Pancreas (tissue), 10 donors: ENCODE measurements around the gene TUBGCP3. TPM values are rescaled to one million over a fixed set of nuclear protein-coding genes. Genes with fewer than 3 reads are reported as not detected.

Experiments
- ATAC-seq, 4 donors: fragments of 200-7000 bp; cut with Tn5 transposase; one replicate each; pipeline versions ENCODE4 v1.8.0 to v1.9.1; 2020; ENCODE audit warnings: mild to moderate bottlenecking in 4 of 4, moderate library complexity in 4 of 4
- DNase-seq, 6 donors: peaks; one replicate each; pipeline ENCODE4 v3.0.0-alpha.2; 2020
- FAIRE-seq: peaks from 2 replicates; lab custom pipeline; 2012; peaks lifted over from hg19 to GRCh38; lab: Jason Lieb, UNC
- H3K27ac ChIP-seq, 4 donors: fragments of 200-600 bp; sonication (generic); 1 replicate in 3 of 4; 2 replicates in 1 of 4; pipeline versions ENCODE4 v1.5.0 to v1.8.0; 2020
- H3K27me3 ChIP-seq, 4 donors: fragments of 200-600 bp; one replicate each; pipeline ENCODE4 v1.8.0; 2021
- H3K36me3 ChIP-seq, 3 donors: fragments of 200-600 bp; sonication (generic) in 1 of 3; one replicate each; pipeline versions ENCODE4 v1.5.0 to v1.8.0; 2020 to 2021
- H3K4me1 ChIP-seq, 3 donors: fragments of 200-600 bp; one replicate each; pipeline ENCODE4 v1.8.0; 2021
- H3K4me3 ChIP-seq, 4 donors: fragments of 200-600 bp; sonication (generic) in 2 of 4; one replicate each; pipeline versions ENCODE4 v1.5.0 to v1.8.0; 2020 to 2021
- H3K9me3 ChIP-seq, 4 donors: fragments of 200-600 bp; one replicate each; pipeline ENCODE4 v1.8.0; 2021
- WGBS, 2 donors: extraction: QIAGEN DNeasy Blood & Tissue Kit; methylation state at CpG; one replicate each; pipeline ENCODE4 v1.1.7; 2013; 5-methylcytosine and 5-hydroxymethylcytosine counted together
- intact Hi-C, 3 donors: fragments of 100-400 bp; cut with DNase I; formaldehyde crosslinking; loops; one replicate each; pipeline versions ENCODE4 v1.11.1 to v1.14.2; 2022
- polyA plus RNA-seq, 2 donors: library from polyadenylated mRNA; stranded (reverse); fragments of 200-250 nt; gene quantifications; one replicate each; pipeline ENCODE4 v1.2.3, GENCODE V29; 2013
- total RNA-seq, 6 donors: library from RNA; stranded (reverse); fragmentation: NEBNext Ultra II Directional in 4 of 6; extraction: Animal tissue kit (Norgen Biotek cat#: 25700) in 4 of 6; gene quantifications; one replicate each; pipeline versions ENCODE4 v1.2.1 to v1.2.4, GENCODE V29; 2021 to 2023
- TF ChIP-seq, protein P1 (sequence below), 4 donors: fragments of 200-600 bp; sonication (generic) in 3 of 4; IDR thresholded peaks; one replicate each; pipeline versions ENCODE4 v1.5.0 to v1.8.0; 2021; ENCODE audit warnings: antibody characterized with exemption in 4 of 4
- donor health status: healthy with polysubstance abuse.
- donor health status: DM: no; HTN: no; CAD: no; lungs with moderate emphysema.
- donor health status: DM: no; HTN: no; CAD: no.
- donor health status: control.
- donor health status: control.
- donor health status: Bipolar disorder and iron deficiency.
- donor health status: DM: yes; HTN: yes; CAD: no.
- donor health status: DM: no; HTN: no; CAD: no.
- donor health status: DM: no; HTN: no; CAD: no.
- donor health status: DM: yes; HTN: yes; CAD: no.

Gene TUBGCP3
- total and polyA plus RNA-seq, 8 donors = 6.3 to 20.2 (median 12.6) TPM

DNA sequence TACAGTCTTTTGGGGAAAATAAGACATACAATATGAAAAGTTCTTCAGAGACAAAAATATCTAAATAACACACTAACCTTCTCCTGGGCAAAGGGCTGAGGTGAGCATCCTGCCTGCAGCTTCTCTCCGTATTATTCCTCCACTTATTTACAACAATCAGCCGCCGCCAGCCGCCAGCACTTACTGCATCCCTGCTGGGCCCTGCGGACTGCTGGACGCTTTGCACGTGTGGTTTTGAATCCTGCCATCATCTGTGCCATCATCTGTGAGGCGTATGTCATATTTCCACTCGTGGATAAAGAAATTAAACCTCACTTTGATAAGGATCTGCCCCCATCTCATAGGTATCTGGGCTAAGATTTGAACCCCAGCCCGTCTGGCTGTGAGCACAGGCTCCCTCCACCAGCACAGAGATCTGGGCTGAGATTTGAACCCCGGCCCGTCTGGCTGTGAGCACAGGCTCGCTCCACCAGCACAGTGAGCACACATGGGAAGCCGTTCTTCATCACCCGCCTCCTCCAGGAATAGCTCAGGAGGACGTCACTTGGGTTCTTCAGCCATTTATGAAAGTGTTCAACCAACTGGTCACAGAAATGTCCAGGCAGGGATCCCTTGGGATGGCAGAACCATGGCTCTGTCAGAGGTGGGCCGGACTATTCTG, 35.2 kb upstream of the TUBGCP3 start:
- Histone ChIP-seq H3K27me3 (no peaks in the 10 kb centered on the region), H3K36me3 (no peaks in the 10 kb centered on the region), H3K4me3 (no peak overlapping the region), H3K4me1 (no peaks in the 10 kb centered on the region), H3K27ac (no peak overlapping the region), H3K9me3 (no peaks in the 10 kb centered on the region)
- intact Hi-C loops = no loop called here
- DNase-seq (no peak), FAIRE-seq (no peak), ATAC-seq (no peak)
- TF ChIP-seq, protein P1, sequence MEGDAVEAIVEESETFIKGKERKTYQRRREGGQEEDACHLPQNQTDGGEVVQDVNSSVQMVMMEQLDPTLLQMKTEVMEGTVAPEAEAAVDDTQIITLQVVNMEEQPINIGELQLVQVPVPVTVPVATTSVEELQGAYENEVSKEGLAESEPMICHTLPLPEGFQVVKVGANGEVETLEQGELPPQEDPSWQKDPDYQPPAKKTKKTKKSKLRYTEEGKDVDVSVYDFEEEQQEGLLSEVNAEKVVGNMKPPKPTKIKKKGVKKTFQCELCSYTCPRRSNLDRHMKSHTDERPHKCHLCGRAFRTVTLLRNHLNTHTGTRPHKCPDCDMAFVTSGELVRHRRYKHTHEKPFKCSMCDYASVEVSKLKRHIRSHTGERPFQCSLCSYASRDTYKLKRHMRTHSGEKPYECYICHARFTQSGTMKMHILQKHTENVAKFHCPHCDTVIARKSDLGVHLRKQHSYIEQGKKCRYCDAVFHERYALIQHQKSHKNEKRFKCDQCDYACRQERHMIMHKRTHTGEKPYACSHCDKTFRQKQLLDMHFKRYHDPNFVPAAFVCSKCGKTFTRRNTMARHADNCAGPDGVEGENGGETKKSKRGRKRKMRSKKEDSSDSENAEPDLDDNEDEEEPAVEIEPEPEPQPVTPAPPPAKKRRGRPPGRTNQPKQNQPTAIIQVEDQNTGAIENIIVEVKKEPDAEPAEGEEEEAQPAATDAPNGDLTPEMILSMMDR (IDR thresholded peaks at IDR 0.05) = no peak
- WGBS, 2 donors = 69 to 84% methylated on average over 17 of the region's 17 CpGs

DNA sequence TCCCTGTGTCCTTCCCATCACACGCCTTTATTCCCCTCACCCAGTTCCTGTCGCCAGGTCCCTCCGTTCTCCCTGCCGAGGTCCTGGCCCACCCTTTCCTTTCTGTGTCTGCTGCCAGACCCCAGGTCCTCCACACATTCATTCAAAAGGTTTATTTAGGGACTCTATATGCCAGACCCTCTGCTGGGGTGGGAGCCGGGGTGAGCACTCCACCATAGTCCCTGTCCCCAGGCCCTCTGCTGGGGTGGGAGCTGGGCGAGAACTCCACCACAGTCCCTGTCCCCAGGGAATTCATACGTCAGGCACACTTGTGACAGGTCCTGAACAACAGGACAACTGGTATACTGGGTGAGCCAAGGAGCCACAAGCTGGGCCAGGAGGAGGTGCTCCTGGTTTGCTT, 34.4 kb upstream of the TUBGCP3 start:
- H3K4me1 ChIP-seq = no peaks in the 10 kb centered on the region
- no peaks in the 10 kb centered on the region for H3K27me3 ChIP-seq
- DNase-seq = no peak
- H3K36me3 ChIP-seq = no peaks in the 10 kb centered on the region
- H3K4me3 ChIP-seq = no peak overlapping the region
- H3K27ac ChIP-seq = no peak overlapping the region
- WGBS, 2 donors = 58 to 73% methylated on average over 7 of the region's 7 CpGs
- ATAC-seq = no peak
- FAIRE-seq = no peak
- TF ChIP-seq, protein P1 (IDR thresholded peaks at IDR 0.05) = no peak
- intact Hi-C loops = no loop called here
- H3K9me3 ChIP-seq = no peaks in the 10 kb centered on the region

DNA sequence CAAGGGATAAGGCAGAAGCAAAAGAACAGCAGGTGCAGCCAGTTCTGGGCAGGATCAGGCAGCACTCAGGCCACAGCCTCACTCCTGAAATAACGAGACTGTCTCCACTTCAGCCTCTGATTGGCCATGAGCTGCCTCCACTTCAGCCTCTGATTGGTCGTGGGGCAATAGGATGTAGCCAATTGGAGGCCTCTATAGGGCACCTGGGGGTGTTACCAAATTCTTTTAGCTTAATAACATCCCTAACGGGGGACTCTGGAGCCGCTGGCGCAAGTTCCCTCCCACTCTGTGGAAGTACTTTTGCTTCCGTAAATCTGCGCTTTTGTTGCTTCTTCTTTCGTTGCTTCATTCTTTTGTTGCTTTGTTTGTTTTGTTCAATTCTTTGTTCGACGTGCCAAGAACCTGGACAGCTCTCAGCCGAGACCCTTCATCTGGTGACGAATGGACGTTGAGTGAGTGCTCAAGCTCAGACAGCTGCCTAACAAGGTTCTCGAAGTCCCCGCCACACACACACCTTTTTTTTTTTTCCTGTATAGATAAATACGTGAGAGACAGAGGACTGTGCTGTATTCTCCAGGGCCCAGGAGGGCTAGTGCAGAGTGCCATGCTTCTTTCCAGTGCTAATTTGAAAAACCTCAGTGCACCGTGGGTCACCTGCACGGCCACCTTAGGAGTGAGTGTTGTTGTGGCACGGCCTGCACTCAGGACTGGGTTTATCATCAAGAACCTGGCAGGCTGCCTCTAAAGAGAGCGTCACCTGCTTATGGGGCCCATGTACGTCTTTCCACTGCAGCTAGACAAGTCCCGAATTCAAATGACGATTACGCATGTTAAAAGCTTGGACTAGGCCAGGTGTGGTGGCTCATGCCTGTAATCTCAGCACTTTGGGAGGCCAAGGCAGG, 32.0 kb upstream of the TUBGCP3 start:
- WGBS, 2 donors = 60% methylated on average over 24 of the region's 24 CpGs
- FAIRE-seq = no peak
- intact Hi-C loops = loop anchor here in 1 of 3 donors (10.0 kb wide), 1 partner anchor 1145 kb away; no protein-coding TSS in a partner anchor
- ATAC-seq = peak in 3 of 4 donors; percentile 28 to 56 (median 47)
- no peak for DNase-seq
- TF ChIP-seq, protein P1 (IDR thresholded peaks at IDR 0.05) = no peak
- Histone ChIP-seq H3K9me3 (no peaks in the 10 kb centered on the region), H3K27me3 (no peaks in the 10 kb centered on the region), H3K27ac (no peak overlapping the region), H3K4me3 (no peak overlapping the region), H3K36me3 (no peaks in the 10 kb centered on the region), H3K4me1 (no peaks in the 10 kb centered on the region)

DNA sequence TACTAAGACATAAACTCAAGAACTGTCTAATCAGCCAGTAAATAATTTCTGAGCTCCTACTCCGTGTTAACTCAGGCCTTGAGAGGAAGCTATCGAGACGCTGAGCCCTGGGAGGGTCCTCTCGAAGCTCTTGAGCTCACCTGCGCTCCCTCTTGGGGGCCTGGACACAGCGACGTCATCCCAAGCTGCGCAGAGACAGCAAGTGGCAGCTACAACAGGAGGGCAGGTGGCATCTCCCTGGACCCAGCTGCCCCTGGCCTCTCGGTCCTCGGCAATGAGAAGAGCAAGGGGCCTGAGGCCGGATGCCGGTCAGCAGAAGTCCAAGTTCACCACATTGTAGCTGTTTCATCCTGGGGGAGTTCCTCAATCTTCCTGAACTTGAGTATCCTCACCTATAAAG, 30.5 kb upstream of the TUBGCP3 start:
- Histone ChIP-seq H3K27ac (no peak overlapping the region), H3K9me3 (no peaks in the 10 kb centered on the region), H3K4me1 (no peaks in the 10 kb centered on the region), H3K4me3 (no peak overlapping the region), H3K27me3 (no peaks in the 10 kb centered on the region), H3K36me3 (no peaks in the 10 kb centered on the region)
- TF ChIP-seq, protein P1 (IDR thresholded peaks at IDR 0.05) = no peak
- no peak for DNase-seq
- no peak for FAIRE-seq
- WGBS, 2 donors = 80 to 88% methylated on average over 12 of the region's 12 CpGs
- ATAC-seq = no peak
- intact Hi-C loops = loop anchor here in 1 of 3 donors (10.0 kb wide), 1 partner anchor 1144 kb away; no protein-coding TSS in a partner anchor
